ENCODE results near the gene CSNK1E. TPM values are rescaled to one million over a fixed set of nuclear protein-coding genes. Genes with fewer than 3 reads are reported as not detected.

Gene CSNK1E
- total and polyA plus RNA-seq, 2 of the 4 experiments (the other 2 are of a cell fraction): 116 to 276 TPM

- peak overlapping the region; percentile 94 for H2BK20ac ChIP-seq (ENCODE audit: low read depth, low read length)
- peak overlapping the region; percentile 25 for H2AFZ ChIP-seq (replicated peaks; ENCODE audit: low read length, poor library complexity)
- H4K20me1 ChIP-seq (ENCODE audit: insufficient read depth, low read length): peaks cover 77% of the 10 kb centered on the region
- peak overlapping the region; percentile 86 for H3K18ac ChIP-seq (ENCODE audit: low read depth, low read length)
- H4K8ac ChIP-seq (ENCODE audit: low read depth in 2 of 2, low read length in 2 of 2): peak overlapping the region; percentile 83 to 92
- H3K4me3 ChIP-seq (ENCODE audit: insufficient read depth, low read depth, low read length): peak overlapping the region; percentile 92
- H3K27ac ChIP-seq (ENCODE audit: insufficient read depth, low read length): peak overlapping the region; percentile 98
- intact Hi-C loops (cut with micrococcal nuclease) (no loop called here), dilution Hi-C loops (cut with HindIII; ENCODE audit: low sequenced_read_pairs, unreplicated experiment) (no loop called here), in situ Hi-C loops (cut with MboI; ENCODE audit: low sequenced_read_pairs) (no loop called here)
- H2BK120ac ChIP-seq (ENCODE audit: low read depth, low read length): peak overlapping the region; percentile 98
- peak overlapping the region; percentile 93 for H4K91ac ChIP-seq (ENCODE audit: insufficient read depth, low read depth, low read length)
- CTCF ChIA-PET: no interaction called here
- H3K4me2 ChIP-seq (ENCODE audit: low read depth, low read length): peak overlapping the region; percentile 92
- H2AK5ac ChIP-seq (ENCODE audit: low read depth, low read length): peak overlapping the region; percentile 99
- H2AK9ac ChIP-seq (replicated peaks; ENCODE audit: low read depth, low read length, poor library complexity): peak overlapping the region; percentile 97
- WGBS, 2 experiments (ENCODE audit: extremely low coverage in 2 of 2, insufficient read length in 1 of 2): 0% methylated on average over 5 of the region's 11 CpGs; no CpG with 5 or more reads in 1 of the 2 experiments
- H3K36me3 ChIP-seq (ENCODE audit: control insufficient read depth, insufficient read depth, low read length): peaks cover 34% of the 10 kb centered on the region
- ATAC-seq (ENCODE audit: low read depth) (peak; percentile 22), DNase-seq (peak; percentile 96)
- H3K9me1 ChIP-seq (ENCODE audit: insufficient read depth, low read length): peaks cover 36% of the 10 kb centered on the region
- BruUV-seq (replicated peaks): no TSS peak
- H4K5ac ChIP-seq (ENCODE audit: low read depth, low read length): peak overlapping the region; percentile 72
- H3K56ac ChIP-seq (ENCODE audit: extremely low read depth, insufficient read depth, low read length): peak overlapping the region; percentile 97
- peak overlapping the region; percentile 99 for H3K23ac ChIP-seq (ENCODE audit: low read depth, low read length)
- peak overlapping the region; percentile 98 for H2BK5ac ChIP-seq (ENCODE audit: low read depth, low read length, poor library complexity, severe bottlenecking)
- H3K4me1 ChIP-seq (ENCODE audit: control insufficient read depth, insufficient read depth, low read length): peaks cover 54% of the 10 kb centered on the region
- no peaks in the 10 kb centered on the region for H3K9me3 ChIP-seq (ENCODE audit: control insufficient read depth, insufficient read depth, low read length)
- TF ChIP-seq CTCF (conservative IDR thresholded peaks at IDR 0.05; ENCODE audit: low read depth, low read length) (no peak), BHLHE40 (IDR thresholded peaks at IDR 0.05; ENCODE audit: low read depth, low read length) (peak; percentile 20; the same call in 1 of the 2 replicates), ELK1 (IDR thresholded peaks at IDR 0.05; ENCODE audit: borderline replicate concordance, low read depth, low read length) (no peak), CEBPB (IDR thresholded peaks at IDR 0.05; ENCODE audit: low read depth, low read length) (peak; percentile 44; the same call in 1 of the 2 replicates), MAFK (IDR thresholded peaks at IDR 0.05; ENCODE audit: low read depth, low read length) (peak; percentile 27; the same call in 1 of the 2 replicates), SMC3 (IDR thresholded peaks at IDR 0.05; ENCODE audit: low read depth, low read length) (no peak), CHD1 (IDR thresholded peaks at IDR 0.05; ENCODE audit: low read depth, low read length) (no peak), MAZ (IDR thresholded peaks at IDR 0.05; ENCODE audit: borderline replicate concordance, low read depth, low read length) (peak; percentile 89), USF2 (IDR thresholded peaks at IDR 0.05; ENCODE audit: low read depth, low read length) (no peak), FOS (IDR thresholded peaks at IDR 0.05; ENCODE audit: low read depth, low read length) (peak; percentile 53; the same call in 1 of the 2 replicates), RFX5 (IDR thresholded peaks at IDR 0.05; ENCODE audit: low read depth, low read length) (no peak), POLR2A (IDR thresholded peaks at IDR 0.05; ENCODE audit: low read depth, low read length) (peak; percentile 72; the same call in 1 of the 2 replicates), NFE2L2 (IDR thresholded peaks at IDR 0.05; ENCODE audit: low read depth, low read length) (peak; percentile 77)
- POLR2A ChIA-PET (ENCODE audit: unreplicated experiment): no interaction called here
- H3K79me1 ChIP-seq (ENCODE audit: low read depth in 1 of 2, low read length in 2 of 2): peaks cover 0 to 54% of the 10 kb centered on the region in 2 experiments; a peak in 2 of 4 replicates
- peak overlapping the region; percentile 98 for H3K14ac ChIP-seq (replicated peaks; ENCODE audit: low read depth, low read length)
- peak overlapping the region; percentile 96 for H3K4ac ChIP-seq (ENCODE audit: low read depth, low read length)
- peak overlapping the region; percentile 97; the same call in 2 of the 3 replicates for H2BK15ac ChIP-seq (ENCODE audit: low read depth, low read length)
- H3K27me3 ChIP-seq (ENCODE audit: control insufficient read depth, insufficient read depth, low read length): no peaks in the 10 kb centered on the region
- H3K9ac ChIP-seq (ENCODE audit: low read depth, low read length): peak overlapping the region; percentile 99
These were observed 3.8 kb downstream of the CSNK1E start for GRCh38 chr22:38313384-38313955.

All from IMR-90 (cell line).